PFSK-1 (cell line): ENCODE measurements around the gene SELENOI.

Experiments
- FOXP2 ChIP-seq: optimal IDR thresholded peaks from 2 replicates; pipeline ENCODE3; 2011; ENCODE audit warnings: borderline replicate concordance, control low read depth, inconsistent platforms; ENCODE audit not compliant: insufficient read depth; ENCODE audit errors: extremely low read length, extremely low read depth
- POLR2AphosphoS5 ChIP-seq: IDR thresholded peaks from 2 replicates; pipeline ENCODE4 v1.6.1; 2012; ENCODE audit warnings: low read depth, mild to moderate bottlenecking, control low read depth, low read length, moderate library complexity
- REST ChIP-seq, 2 experiments: IDR thresholded peaks; 2 replicates each; pipeline versions ENCODE4 v1.6.1 to v1.8.0; 2011 to 2012; ENCODE audit warnings: low read depth in 2 of 2, low read length in 2 of 2, control low read depth in 1 of 2, inconsistent platforms in 1 of 2, mild to moderate bottlenecking in 1 of 2, moderate library complexity in 1 of 2; ENCODE audit not compliant: insufficient read depth in 1 of 2
- SIN3A ChIP-seq: IDR thresholded peaks from 2 replicates; pipeline ENCODE4 v1.6.1; 2012; ENCODE audit warnings: mild to moderate bottlenecking, low read length, moderate library complexity, borderline replicate concordance; ENCODE audit not compliant: insufficient read depth
- TAF1 ChIP-seq: IDR thresholded peaks from 2 replicates; pipeline ENCODE4 v1.6.1; 2012; ENCODE audit warnings: low read length, control low read depth, borderline replicate concordance; ENCODE audit not compliant: insufficient read depth

The SELENOI gene

GRCh38 chr2:26376799-26377198 lies 30.9 kb downstream of the SELENOI start:
- TF ChIP-seq REST (IDR thresholded peaks at IDR 0.05; ENCODE audit: insufficient read depth in 1 of 2, low read depth in 2 of 2, low read length in 2 of 2) (no peak), SIN3A (no peak), TAF1 (no peak), POLR2AphosphoS5 (no peak), FOXP2 (no peak)

GRCh38 chr2:26380281-26380680 lies 34.3 kb downstream of the SELENOI start:
- no peak for TF ChIP-seq SIN3A
- no peak for TF ChIP-seq FOXP2
- TF ChIP-seq REST (IDR thresholded peaks at IDR 0.05; ENCODE audit: insufficient read depth in 1 of 2, low read depth in 2 of 2, low read length in 2 of 2): no peak
- no peak for TF ChIP-seq POLR2AphosphoS5
- no peak for TF ChIP-seq TAF1

DNA sequence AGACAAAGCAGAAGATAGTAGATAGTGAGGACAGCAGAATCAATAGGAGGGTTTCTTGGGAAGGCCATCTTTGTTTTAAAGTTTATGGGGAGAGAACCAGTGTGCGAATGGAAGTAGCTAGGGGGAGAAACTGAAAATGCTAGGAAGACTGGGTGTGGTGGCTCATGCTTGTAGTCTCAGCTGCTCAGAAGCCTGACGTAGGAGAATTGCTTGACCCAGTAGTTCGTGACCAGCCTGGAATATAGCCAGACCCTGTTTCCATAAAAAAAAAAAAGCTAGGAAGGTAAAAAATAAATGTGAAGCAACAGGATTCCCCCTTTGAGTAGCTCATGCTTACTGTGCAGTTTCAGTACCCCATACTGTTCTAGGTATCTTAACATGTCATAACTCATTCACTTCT lies 36.6 kb downstream of the SELENOI start:
- TF ChIP-seq TAF1 (no peak), FOXP2 (no peak), REST (IDR thresholded peaks at IDR 0.05; ENCODE audit: insufficient read depth in 1 of 2, low read depth in 2 of 2, low read length in 2 of 2) (no peak), POLR2AphosphoS5 (no peak), SIN3A (no peak)

GRCh38 chr2:26384183-26384582 lies 38.2 kb downstream of the SELENOI start:
- TF ChIP-seq TAF1 (no peak), POLR2AphosphoS5 (no peak), REST (IDR thresholded peaks at IDR 0.05; ENCODE audit: insufficient read depth in 1 of 2, low read depth in 2 of 2, low read length in 2 of 2) (no peak), SIN3A (no peak), FOXP2 (no peak)

- TF ChIP-seq FOXP2 (no peak), SIN3A (no peak), POLR2AphosphoS5 (no peak), TAF1 (no peak), REST (IDR thresholded peaks at IDR 0.05; ENCODE audit: insufficient read depth in 1 of 2, low read depth in 2 of 2, low read length in 2 of 2) (no peak)
Observed at GRCh38 chr2:26384597-26384996, 38.7 kb downstream of the SELENOI start.
